HG03139 (cell line): Measurements from ENCODE around the gene USP3.

Source experiments
- ATAC-seq: cut with Tn5 transposase; IDR thresholded peaks from one replicate; pipeline ENCODE4 v1.9.1; 2021; ENCODE audit not compliant: unreplicated experiment

The USP3 gene, protein sequence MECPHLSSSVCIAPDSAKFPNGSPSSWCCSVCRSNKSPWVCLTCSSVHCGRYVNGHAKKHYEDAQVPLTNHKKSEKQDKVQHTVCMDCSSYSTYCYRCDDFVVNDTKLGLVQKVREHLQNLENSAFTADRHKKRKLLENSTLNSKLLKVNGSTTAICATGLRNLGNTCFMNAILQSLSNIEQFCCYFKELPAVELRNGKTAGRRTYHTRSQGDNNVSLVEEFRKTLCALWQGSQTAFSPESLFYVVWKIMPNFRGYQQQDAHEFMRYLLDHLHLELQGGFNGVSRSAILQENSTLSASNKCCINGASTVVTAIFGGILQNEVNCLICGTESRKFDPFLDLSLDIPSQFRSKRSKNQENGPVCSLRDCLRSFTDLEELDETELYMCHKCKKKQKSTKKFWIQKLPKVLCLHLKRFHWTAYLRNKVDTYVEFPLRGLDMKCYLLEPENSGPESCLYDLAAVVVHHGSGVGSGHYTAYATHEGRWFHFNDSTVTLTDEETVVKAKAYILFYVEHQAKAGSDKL

GRCh38 chr15:63504247-63504978 is at the start of gene USP3:
TSS of gene USP3 (plus strand) at chr15:63504593. CDS start at chr15:63504740, 147 bp downstream.
- ATAC-seq, result peak; percentile 43

- no peak for ATAC-seq
Observed at GRCh38 chr15:63456258-63456657, 48.1 kb upstream of the USP3 start.

DNA sequence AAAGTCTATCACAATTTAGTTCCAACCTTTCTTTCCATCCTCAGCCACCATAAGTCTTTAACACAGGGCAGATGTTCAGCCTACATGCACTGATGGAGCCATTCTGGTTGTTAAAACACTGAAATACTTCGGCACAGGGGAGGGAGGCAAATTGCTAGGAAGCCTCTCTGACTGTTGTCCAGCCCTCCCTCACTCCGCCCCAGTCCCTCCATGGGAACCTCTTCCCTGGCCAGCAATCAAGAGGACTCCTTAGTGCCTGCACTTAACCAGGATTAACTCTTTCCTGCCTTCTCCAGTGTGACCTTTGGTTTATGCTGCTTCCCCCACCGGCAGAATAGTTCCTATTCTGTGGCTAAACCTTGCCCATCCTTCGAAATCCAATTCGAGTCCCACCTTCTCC is 47.0 kb upstream of the USP3 start:
- ATAC-seq, result no peak

DNA sequence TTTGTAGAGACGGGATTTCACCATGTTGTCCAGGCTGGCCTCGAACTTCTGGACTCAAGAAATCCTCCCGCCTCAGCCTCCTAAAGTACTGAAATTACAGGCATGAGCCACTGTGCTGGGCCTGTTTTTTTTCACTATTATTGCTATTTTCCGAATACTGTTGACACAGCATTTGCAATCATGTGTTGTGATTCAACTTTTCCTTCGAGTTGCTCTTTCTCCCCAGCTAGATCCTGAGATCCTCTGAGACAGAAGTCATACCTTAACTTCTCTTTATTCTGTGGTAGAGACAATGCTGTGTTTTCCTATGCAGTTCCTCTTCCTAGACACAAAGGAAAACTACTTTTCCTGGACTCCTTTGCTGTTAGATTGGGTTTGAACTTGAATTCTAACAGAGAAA is 46.4 kb upstream of the USP3 start:
- no peak for ATAC-seq

- no peak for ATAC-seq
Observed at GRCh38 chr15:63458794-63459395, 45.5 kb upstream of the USP3 start.

DNA sequence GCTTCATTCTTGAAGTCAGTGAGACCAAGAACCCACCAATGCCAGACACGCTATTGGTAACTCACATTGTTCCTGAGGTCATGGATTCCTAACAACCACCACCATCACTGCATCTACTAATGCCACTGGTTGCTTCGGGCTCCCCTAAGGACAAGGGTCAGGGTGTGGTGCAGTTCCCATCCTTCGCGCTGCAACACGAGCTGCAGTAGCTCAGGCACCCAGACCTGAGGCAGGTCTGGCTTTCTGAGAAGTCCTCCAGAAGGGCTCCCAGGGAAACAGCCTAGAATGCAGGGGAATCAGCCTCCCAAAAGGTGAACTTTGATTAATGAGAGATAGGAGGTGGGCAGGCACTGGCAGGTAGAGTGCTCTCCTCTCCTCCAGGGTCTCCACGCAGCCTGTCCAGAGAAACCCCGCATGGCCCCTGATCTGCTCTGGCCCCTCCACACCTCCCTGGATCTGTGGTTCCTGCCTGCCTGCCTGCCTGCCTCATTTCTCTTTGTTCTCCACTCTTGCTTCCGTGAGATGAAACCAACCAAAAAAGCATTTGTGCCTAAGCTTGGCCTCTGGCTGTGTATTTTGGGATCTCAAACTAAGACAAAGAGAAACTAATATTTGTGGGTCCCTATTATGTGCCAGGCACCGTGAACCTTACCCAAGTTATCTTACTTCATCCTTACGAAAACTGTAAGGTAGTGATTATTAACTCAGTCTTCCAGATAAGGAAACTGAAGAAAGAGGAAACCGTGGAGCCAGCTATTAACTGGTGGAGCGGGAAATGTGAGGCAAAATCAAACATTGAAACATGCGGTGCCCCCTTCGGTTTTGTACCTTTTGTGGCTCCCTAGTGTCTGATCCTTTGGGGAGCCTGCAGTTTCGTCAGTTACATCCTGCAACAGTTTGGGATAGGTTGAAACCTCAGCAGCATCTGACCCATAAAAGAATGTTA is 43.9 kb upstream of the USP3 start:
- no peak for ATAC-seq

GRCh38 chr15:63461230-63461985 is 43.0 kb upstream of the USP3 start:
- no peak for ATAC-seq

DNA sequence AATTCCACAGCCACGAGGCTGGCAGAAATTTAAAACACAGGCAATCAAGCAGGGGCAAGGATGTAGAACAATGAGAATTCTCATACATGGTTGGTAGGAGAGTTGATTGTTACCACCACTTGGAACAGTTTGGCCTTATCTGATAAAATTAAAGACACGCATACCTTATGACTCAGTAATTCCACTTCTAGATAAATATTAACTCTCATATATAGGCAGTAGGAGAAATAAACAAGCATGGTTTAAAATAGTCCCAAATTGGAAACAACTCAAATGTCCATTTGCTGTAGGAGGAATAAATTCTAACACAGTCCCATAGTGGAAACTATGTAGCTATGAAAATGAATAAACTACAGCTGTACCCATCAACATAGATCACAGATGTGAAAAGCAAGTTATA is 42.3 kb upstream of the USP3 start:
- no peak for ATAC-seq

GRCh38 chr15:63463036-63463435 is 41.4 kb upstream of the USP3 start:
- no peak for ATAC-seq

DNA sequence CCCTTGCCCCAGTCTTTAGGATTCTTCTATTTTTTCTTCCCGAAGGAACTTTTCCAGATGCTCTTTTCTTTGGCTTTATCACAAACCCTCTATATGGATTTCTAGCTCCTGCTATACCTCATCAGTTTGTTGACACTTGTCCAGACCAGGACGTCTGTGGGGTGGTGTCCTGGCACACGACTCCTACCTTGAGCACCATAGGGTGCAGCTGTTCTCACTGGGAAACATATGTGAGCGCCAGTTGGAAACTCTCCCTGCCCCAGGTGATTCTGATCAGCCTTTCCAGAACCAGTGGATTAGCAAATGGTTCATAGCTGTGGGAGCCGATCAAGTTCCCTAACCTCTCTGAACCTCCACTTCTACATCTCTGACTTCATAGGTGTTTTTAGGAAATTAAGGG is 40.6 kb upstream of the USP3 start:
- no peak for ATAC-seq

DNA sequence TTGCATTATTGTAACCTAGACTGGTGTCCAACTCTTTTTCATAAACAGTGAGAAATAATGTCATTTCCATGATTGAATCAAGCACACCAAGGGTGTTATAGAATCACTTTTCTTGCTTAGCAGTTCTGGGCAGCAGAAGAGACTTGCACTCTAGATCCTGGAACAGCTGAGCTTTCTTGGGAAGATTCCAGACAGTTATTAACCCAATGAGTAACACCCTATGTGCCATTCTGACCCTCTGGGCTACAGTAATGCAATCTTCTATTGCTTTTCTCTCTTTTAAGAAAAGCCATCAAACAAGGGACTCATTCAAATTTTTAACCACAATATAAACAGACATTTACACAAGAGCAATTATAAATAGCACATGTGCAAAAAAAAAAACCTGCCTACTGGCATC is 39.3 kb upstream of the USP3 start:
- no peak for ATAC-seq

DNA sequence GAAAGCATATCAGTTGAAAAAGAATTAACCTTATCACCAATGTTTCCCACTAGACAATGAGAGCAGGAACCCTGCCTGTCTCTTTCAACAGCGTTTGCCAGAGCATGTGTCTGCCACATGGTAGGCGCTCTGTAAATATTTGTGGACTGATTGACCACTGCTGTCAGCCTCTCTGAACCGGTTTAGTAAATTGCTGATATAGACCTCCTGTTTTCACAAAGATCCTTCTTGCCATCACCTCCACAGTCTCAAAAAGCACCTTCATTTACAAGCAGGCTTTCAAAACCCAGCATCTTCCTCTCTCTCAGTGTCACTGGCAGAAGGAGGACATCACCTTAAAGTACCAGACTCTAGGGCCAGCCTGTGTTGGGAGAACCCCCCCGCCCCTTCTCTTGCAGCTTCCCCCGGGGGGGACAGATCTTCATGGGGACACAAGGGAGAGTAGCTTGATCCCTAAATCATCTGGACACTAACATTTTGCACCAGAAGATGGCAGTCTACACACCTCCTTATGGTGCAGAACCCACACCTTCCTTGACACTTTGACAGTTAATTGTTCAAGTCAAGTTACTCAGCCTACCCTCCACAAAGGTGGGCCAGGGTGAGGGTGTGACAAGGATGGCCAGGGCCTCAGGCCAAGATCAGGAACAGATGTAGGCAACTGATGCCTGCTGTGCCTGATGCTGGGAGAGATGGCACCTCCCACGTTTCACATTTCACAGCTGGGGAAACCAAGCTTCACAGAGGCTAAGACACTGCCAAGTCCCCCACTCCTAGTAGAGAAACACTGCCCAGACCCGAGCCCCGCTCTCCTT is 37.8 kb upstream of the USP3 start:
- ATAC-seq, result no peak

DNA sequence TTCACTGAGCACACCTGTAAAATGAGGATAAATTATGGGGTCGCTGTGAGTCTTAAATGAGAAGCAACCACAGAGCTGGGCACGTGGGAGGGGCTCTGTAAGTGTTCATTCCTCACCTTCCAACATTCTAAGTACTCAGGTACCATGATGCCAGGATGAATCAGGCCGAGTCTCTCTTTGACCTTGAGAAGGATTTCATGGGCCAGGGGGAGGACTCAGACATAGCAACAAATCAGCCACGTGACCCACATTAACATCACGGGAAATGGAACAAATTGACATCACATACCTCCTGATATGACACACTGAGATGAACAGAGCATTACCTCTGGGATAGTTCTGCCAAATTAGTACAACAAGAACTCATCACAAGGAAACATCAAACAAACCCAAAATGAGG is 35.2 kb upstream of the USP3 start:
- no peak for ATAC-seq

- ATAC-seq, result no peak
Observed at GRCh38 chr15:63469984-63470383, 34.4 kb upstream of the USP3 start.

DNA sequence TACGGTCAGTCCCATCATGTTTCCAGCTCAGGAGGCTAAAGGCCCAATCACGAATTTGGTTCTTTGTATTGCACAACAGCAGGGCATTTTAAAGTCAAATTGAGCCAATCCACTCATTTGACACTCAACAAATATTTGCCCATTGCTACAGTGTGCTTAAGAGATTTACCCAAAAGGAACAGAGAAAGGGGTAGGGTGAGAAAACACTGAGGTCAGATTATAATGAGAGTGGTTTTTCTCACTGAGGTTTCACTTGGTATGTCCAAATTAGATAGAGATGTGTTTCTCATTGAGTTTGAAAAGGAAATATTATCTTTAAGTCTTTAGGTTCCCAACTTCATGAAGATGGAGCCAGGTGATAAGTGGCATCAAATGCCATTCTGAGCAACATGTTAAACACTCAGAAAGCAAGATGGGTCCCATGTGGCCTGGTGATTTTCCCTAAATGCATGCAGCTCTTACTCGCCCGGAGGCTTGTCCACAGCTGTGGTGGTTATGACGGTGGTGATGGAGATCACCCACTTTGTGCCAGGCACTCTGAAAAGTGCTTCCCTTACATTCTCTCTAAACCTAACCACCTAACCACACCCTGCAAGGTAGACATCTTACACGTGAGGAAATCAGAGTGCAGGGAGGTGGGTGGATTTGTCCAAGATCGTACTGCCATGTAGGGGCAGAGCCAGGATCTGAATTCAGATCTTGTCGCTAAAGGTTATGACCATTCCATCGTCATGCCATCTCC is 31.2 kb upstream of the USP3 start:
- no peak for ATAC-seq

DNA sequence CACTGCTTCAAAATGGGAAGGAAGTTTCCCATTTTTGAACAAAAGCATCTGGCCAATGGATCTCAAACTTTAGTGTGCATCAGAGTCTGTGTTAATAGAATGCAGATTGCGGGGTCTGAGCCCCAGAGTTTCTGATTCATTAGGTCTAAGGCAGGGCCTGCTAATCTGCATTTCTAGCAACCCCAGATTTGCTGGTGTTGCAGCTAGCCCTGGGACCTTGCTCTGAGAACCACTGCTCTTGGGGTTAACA is 30.7 kb upstream of the USP3 start:
- ATAC-seq, result no peak

- ATAC-seq, result peak; percentile 59
Observed at GRCh38 chr15:63473999-63474809, 30.2 kb upstream of the USP3 start.

- peak; percentile 56 for ATAC-seq
Observed at GRCh38 chr15:63474810-63475316, 29.5 kb upstream of the USP3 start.
